Muscle of leg (tissue), 11 donors: ENCODE measurements around the gene UBE2QL1. TPM values are rescaled to one million over a fixed set of nuclear protein-coding genes. Genes with fewer than 3 reads are reported as not detected.

Experiments used
- DNase-seq: peaks from one replicate; pipeline ENCODE4 v3.0.0; 2013
- H3K27ac ChIP-seq: one replicate; pipeline ENCODE4 v1.5.1; 2013; ENCODE audit warnings: mild to moderate bottlenecking, low read length, control low read depth
- H3K27me3 ChIP-seq: one replicate; pipeline ENCODE4 v1.6.1; 2013; ENCODE audit warnings: low read length; ENCODE audit not compliant: control insufficient read depth, insufficient read depth
- H3K36me3 ChIP-seq: one replicate; pipeline ENCODE4 v1.6.1; 2013; ENCODE audit warnings: low read length; ENCODE audit not compliant: control insufficient read depth, insufficient read depth
- H3K4me1 ChIP-seq: one replicate; pipeline ENCODE4 v1.6.1; 2013; ENCODE audit warnings: low read length; ENCODE audit not compliant: control insufficient read depth, insufficient read depth
- H3K4me3 ChIP-seq: one replicate; pipeline ENCODE4 v1.5.1; 2013; ENCODE audit warnings: low read length, control low read depth
- H3K9me3 ChIP-seq: replicated peaks from 2 replicates; pipeline ENCODE4 v1.6.1; 2013; ENCODE audit warnings: low read depth, low read length; ENCODE audit not compliant: control insufficient read depth
- WGBS: methylation state at CpG from one replicate; pipeline ENCODE4 v1.1.5; 2013; ENCODE audit warnings: missing lambda C conversion rate; ENCODE audit not compliant: insufficient coverage; 5-methylcytosine and 5-hydroxymethylcytosine counted together
- polyA plus RNA-seq, 8 donors: library from polyadenylated mRNA; unstranded; fragments of 120-200 nt; gene quantifications; one replicate each; pipeline versions ENCODE4 v1.2.1 to v1.2.3, GENCODE V29; 2013; ENCODE audit warnings: inconsistent platforms in 1 of 8, low replicate concordance in 1 of 8; ENCODE audit not compliant: insufficient read length in 8 of 8, insufficient read depth in 1 of 8
- total RNA-seq: library from RNA; stranded (reverse); fragments of 120-200 nt; gene quantifications from one replicate; pipeline ENCODE4 v1.2.4, GENCODE V29; 2013

UBE2QL1 gene
- total and polyA plus RNA-seq, 9 donors = 0.58 to 3.3 (median 1.8) TPM

- DNase-seq = no peak
- Histone ChIP-seq H3K9me3 (no peaks in the 10 kb centered on the region), H3K4me3 (no peak overlapping the region), H3K27me3 (no peaks in the 10 kb centered on the region), H3K4me1 (peaks cover 9% of the 10 kb centered on the region), H3K36me3 (no peaks in the 10 kb centered on the region), H3K27ac (no peak overlapping the region)
- 88% methylated on average over 11 of the region's 12 CpGs for WGBS
These were observed 94.0 kb downstream of the UBE2QL1 start for GRCh38 chr5:6542421-6543345.

- Histone ChIP-seq H3K9me3 (no peaks in the 10 kb centered on the region), H3K4me1 (peaks cover 9% of the 10 kb centered on the region), H3K36me3 (no peaks in the 10 kb centered on the region), H3K27ac (no peak overlapping the region), H3K4me3 (no peak overlapping the region), H3K27me3 (no peaks in the 10 kb centered on the region)
- 100% methylated on average over 2 of the region's 6 CpGs for WGBS
- DNase-seq = no peak
These were observed 94.7 kb downstream of the UBE2QL1 start for GRCh38 chr5:6543346-6543730.

DNA sequence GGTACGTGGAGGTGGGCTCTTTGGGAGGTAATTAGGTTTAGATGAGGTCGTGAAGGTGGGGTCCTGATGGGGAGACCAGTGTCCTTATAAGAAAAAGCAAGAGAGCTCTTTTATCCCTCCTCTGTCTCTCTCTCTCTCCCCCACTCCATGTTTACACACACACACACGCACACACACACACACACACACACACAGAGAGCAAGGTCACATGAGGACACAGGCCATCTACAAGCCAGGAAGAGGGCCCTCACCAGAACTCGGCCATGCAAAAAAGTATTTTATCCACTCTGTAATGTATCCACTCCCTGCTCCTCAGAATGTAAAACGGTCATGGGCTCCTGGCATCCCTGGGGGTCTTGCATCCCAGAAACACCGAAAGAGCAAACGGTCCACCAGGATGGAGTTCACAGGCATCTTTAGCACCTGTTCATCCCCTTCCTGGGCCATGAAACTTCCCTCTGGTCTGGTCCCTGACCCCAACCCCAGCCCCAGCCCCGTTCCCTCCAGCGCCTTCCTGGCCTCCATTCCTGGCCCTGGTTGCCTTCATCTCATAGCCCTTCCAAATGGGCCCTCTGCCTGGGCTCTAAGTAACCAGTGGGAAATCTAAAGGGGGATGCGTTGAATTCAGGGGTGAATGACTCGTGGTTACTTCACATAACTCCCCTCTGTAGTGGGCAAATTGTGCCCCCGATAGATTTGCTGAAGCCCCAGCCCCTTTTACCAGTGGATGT, 95.3 kb downstream of the UBE2QL1 start:
- H3K4me1 ChIP-seq = peaks cover 9% of the 10 kb centered on the region
- H3K27ac ChIP-seq = no peak overlapping the region

More for the DNA sequence above, 95.3 kb downstream of the UBE2QL1 start:
- 75% methylated on average over 5 of the region's 12 CpGs for WGBS
- Histone ChIP-seq H3K27me3 (no peaks in the 10 kb centered on the region), H3K9me3 (no peaks in the 10 kb centered on the region), H3K4me3 (no peak overlapping the region), H3K36me3 (no peaks in the 10 kb centered on the region)
- DNase-seq = no peak

Other genes starting within 250 kb of the UBE2QL1 start
- 15.6 TPM for gene MED10, start 70.3 kb upstream of the UBE2QL1 start, total RNA-seq
- gene MED10, start 70.3 kb upstream of the UBE2QL1 start, polyA plus RNA-seq = 10 to 100 TPM; 32.4 to 41.4 (median 36.1) TPM
- 33.2 TPM for gene NSUN2, start 184.2 kb downstream of the UBE2QL1 start, total RNA-seq
- gene NSUN2, start 184.2 kb downstream of the UBE2QL1 start, polyA plus RNA-seq = 10 to 100 TPM; 34.4 to 50.2 (median 39.6) TPM
- 7.9 TPM for gene SRD5A1, start 184.6 kb downstream of the UBE2QL1 start, total RNA-seq
- 10 to 100 TPM in 3 of 8 donors, 1 to 10 TPM in 5; 8.5 to 12.6 (median 9.7) TPM for gene SRD5A1, start 184.6 kb downstream of the UBE2QL1 start, polyA plus RNA-seq